GM23338 (cell line): ENCODE data around the gene RBMXL2. TPM values are rescaled to one million over a fixed set of nuclear protein-coding genes. Genes with fewer than 3 reads are reported as not detected.

Experiments used
- ATAC-seq: fragments of 200-7000 bp; cut with Tn5 transposase; 3 replicates; pipeline ENCODE4 v1.9.1; 2020
- DNase-seq: peaks from one replicate; pipeline ENCODE4 v3.0.0-alpha.2; 2015; ENCODE audit warnings: low spot score
- H2AFZ ChIP-seq: fragments of 200-600 bp; sonication (generic); 2 replicates; pipeline ENCODE4 v1.8.0; 2016; ENCODE audit warnings: antibody characterized with exemption, mild to moderate bottlenecking, moderate library complexity
- H3F3A ChIP-seq: fragments of 200-600 bp; sonication (generic); replicated peaks from 2 replicates; pipeline ENCODE4 v1.8.0; 2017; ENCODE audit warnings: antibody characterized with exemption, mixed run types, low read depth
- H3K27ac ChIP-seq: fragments of 200-600 bp; sonication (generic); 2 replicates; pipeline ENCODE4 v1.6.1; 2016; ENCODE audit warnings: low read depth
- H3K27me3 ChIP-seq: fragments of 200-600 bp; sonication (generic); 2 replicates; pipeline ENCODE4 v1.8.0; 2016; ENCODE audit warnings: mild to moderate bottlenecking, mixed run types, moderate library complexity; ENCODE audit not compliant: insufficient read depth
- H3K36me3 ChIP-seq: fragments of 200-600 bp; sonication (generic); 2 replicates; pipeline ENCODE4 v1.8.0; 2016; ENCODE audit warnings: mild to moderate bottlenecking; ENCODE audit not compliant: insufficient read depth
- H3K4me1 ChIP-seq: fragments of 200-600 bp; sonication (generic); 2 replicates; pipeline ENCODE4 v1.8.0; 2016; ENCODE audit warnings: mild to moderate bottlenecking, moderate library complexity; ENCODE audit not compliant: insufficient read depth
- H3K4me2 ChIP-seq: fragments of 200-600 bp; sonication (generic); 2 replicates; pipeline ENCODE4 v1.7.1; 2017; ENCODE audit warnings: mixed run types
- H3K4me3 ChIP-seq: fragments of 200-600 bp; sonication (generic); 2 replicates; pipeline ENCODE4 v1.6.1; 2016; ENCODE audit warnings: mixed run types
- H3K79me2 ChIP-seq: fragments of 200-600 bp; sonication (generic); replicated peaks from 2 replicates; pipeline ENCODE4 v1.8.0; 2017; ENCODE audit warnings: mild to moderate bottlenecking; ENCODE audit not compliant: insufficient read depth
- H3K9me2 ChIP-seq: fragments of 200-600 bp; sonication (generic); 2 replicates; pipeline ENCODE4 v1.8.0; 2017; ENCODE audit not compliant: insufficient read depth
- H4K20me1 ChIP-seq: fragments of 200-600 bp; sonication (generic); replicated peaks from 2 replicates; pipeline ENCODE4 v1.8.0; 2017; ENCODE audit warnings: mild to moderate bottlenecking; ENCODE audit not compliant: insufficient read depth
- H3K27ac Mint-ChIP-seq: 2 replicates; pipeline ENCODE4 v1.8.0; 2020; ENCODE audit warnings: inconsistent platforms, mild to moderate bottlenecking, moderate library complexity, mixed read lengths
- H3K27me3 Mint-ChIP-seq: 3 replicates; pipeline ENCODE4 v1.8.0; 2022; ENCODE audit warnings: low read depth, mild to moderate bottlenecking, moderate library complexity, mixed read lengths, inconsistent platforms; ENCODE audit not compliant: insufficient read depth, poor library complexity
- H3K36me3 Mint-ChIP-seq: 3 replicates; pipeline ENCODE4 v1.8.0; 2021; ENCODE audit warnings: low read depth, mild to moderate bottlenecking, inconsistent platforms, moderate library complexity, mixed read lengths
- H3K4me1 Mint-ChIP-seq: 3 replicates; pipeline ENCODE4 v1.8.0; 2020; ENCODE audit warnings: mild to moderate bottlenecking, inconsistent platforms, mixed read lengths
- H3K4me3 Mint-ChIP-seq: 3 replicates; pipeline ENCODE4 v1.8.0; 2021; ENCODE audit warnings: moderate library complexity, mild to moderate bottlenecking, inconsistent platforms, mixed read lengths
- H3K9me3 Mint-ChIP-seq: 3 replicates; pipeline ENCODE4 v1.8.0; 2020; ENCODE audit warnings: moderate library complexity, mild to moderate bottlenecking, inconsistent platforms, mixed read lengths
- EZH2 ChIP-seq: fragments of 200-600 bp; sonication (generic); IDR thresholded peaks from one replicate; pipeline ENCODE4 v1.8.0; 2017; ENCODE audit warnings: antibody characterized with exemption, mild to moderate bottlenecking, low read depth; ENCODE audit not compliant: unreplicated experiment
- EZH2phosphoT487 ChIP-seq: fragments of 200-600 bp; sonication (generic); IDR thresholded peaks from one replicate; pipeline ENCODE4 v1.8.1; 2018; ENCODE audit warnings: antibody characterized with exemption; ENCODE audit not compliant: unreplicated experiment
- NANOG ChIP-seq: IDR thresholded peaks from 2 replicates; pipeline ENCODE4 v1.6.1; 2016; ENCODE audit warnings: antibody characterized with exemption, borderline replicate concordance
- POLR2AphosphoS5 ChIP-seq: IDR thresholded peaks from 2 replicates; pipeline ENCODE4 v1.6.1; 2016; ENCODE audit warnings: antibody characterized with exemption, low read depth
- ZNF462 ChIP-seq: fragments of 250-450 bp; sonication (Bioruptor Pico); IDR thresholded peaks from 2 replicates; pipeline ENCODE4 v1.5.0; 2020; ENCODE audit warnings: mild to moderate bottlenecking, moderate library complexity
- polyA plus RNA-seq: library from polyadenylated mRNA; unstranded; fragments of >200 nt; fragmentation: Nextera tagmentation; extraction: Ambion mirVana; gene quantifications from 2 replicates; pipeline ENCODE4 v1.2.1, GENCODE V29; 2016
- total RNA-seq: library from RNA; depleted of rRNA; stranded (reverse); fragments of >200 nt; shearing (Covaris generic); gene quantifications from 2 replicates; pipeline ENCODE4 v1.2.3, GENCODE V29; 2014

The RBMXL2 gene
- total and polyA plus RNA-seq, 2 experiments from 2014 or later: 0.17 TPM; not detected in 1

GRCh38 chr11:7072401-7073028 lies 16.3 kb upstream of the RBMXL2 start (continued):
- TF ChIP-seq ZNF462 (CRISPR knock-in tag): no peak
- TF ChIP-seq EZH2phosphoT487: no peak
- no peak for TF ChIP-seq EZH2

DNA sequence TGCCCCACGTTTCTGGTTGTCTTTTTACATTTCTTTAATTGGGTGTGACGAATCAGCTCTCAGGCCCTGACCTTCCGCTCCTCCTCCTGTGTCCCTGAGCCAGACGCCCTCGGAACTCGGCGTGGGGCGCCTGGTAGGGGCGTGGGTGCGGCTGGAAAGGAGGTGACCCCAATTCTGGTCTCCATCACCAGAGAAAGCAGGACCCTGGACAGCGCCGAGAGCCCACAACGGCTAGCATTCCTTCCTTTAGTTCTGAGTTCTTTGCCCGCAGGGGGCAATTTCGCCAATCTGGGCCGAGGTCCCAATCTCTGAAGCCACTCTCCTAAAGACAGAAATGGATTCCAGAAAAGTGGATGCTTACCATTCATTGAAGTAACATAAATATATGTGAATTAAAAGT lies 11.7 kb upstream of the RBMXL2 start:
- Histone ChIP-seq H4K20me1 (no peaks in the 10 kb centered on the region), H3F3A (no peaks in the 10 kb centered on the region), H3K9me2 (no peaks in the 10 kb centered on the region), H3K27ac (no peak overlapping the region), H3K27me3 (no peaks in the 10 kb centered on the region), H3K4me2 (no peak overlapping the region), H3K4me3 (no peak overlapping the region), H2AFZ (no peak overlapping the region), H3K79me2 (no peaks in the 10 kb centered on the region), H3K36me3 (peaks cover 13% of the 10 kb centered on the region), H3K4me1 (peaks cover 3% of the 10 kb centered on the region; the same call in 1 of the 2 replicates)
- Mint-ChIP-seq H3K27me3 (peaks cover 6% of the 10 kb centered on the region), H3K27ac (no peak overlapping the region), H3K4me1 (peaks cover 6% of the 10 kb centered on the region; the same call in 2 of the 3 replicates), H3K36me3 (peaks cover 30% of the 10 kb centered on the region), H3K9me3 (peaks cover 36% of the 10 kb centered on the region), H3K4me3 (no peak overlapping the region)
- peak; percentile 79 for DNase-seq
- ATAC-seq: peak; percentile 65
- TF ChIP-seq POLR2AphosphoS5: no peak
- TF ChIP-seq ZNF462 (CRISPR knock-in tag): 0 out of 2 replicates have a peak, but pooled peaks have one; percentile 13
- TF ChIP-seq NANOG: no peak
